ENCODE measurements around the gene KCNQ2. TPM values are rescaled to one million over a fixed set of nuclear protein-coding genes. Genes with fewer than 3 reads are reported as not detected.
A peak's percentile ranks its signal among the peaks of the same experiment; 100 is the strongest.

KCNQ2 gene
- total and polyA plus RNA-seq, 3 donors from 2014 or later = 36.2 to 60.9 (median 49.2) TPM

- H3K4me3 ChIP-seq = peak within 1 kb of the TSS in 1 of 2 donors; percentile 26
- DNase-seq = no peak
- H3K27ac ChIP-seq = no peak within 1 kb of the TSS
- WGBS, 2 donors = 0% methylated on average over 6 of the region's 58 CpGs; no CpG with 5 or more reads in 1 of the 2 donors
- no peaks in the 10 kb centered on the region for H3K4me1 ChIP-seq
- no peaks in the 10 kb centered on the region for H3K36me3 ChIP-seq (ENCODE audit: low read depth, missing control alignments)
- H3K27me3 ChIP-seq = no peaks in the 10 kb centered on the region
- H3K9me3 ChIP-seq = no peaks in the 10 kb centered on the region
- intact Hi-C loops (cut with DNase I; ENCODE audit: low total_unique reads) = no loop called here
- TF ChIP-seq POLR2A (IDR thresholded peaks at IDR 0.05) = no peak
- TF ChIP-seq CTCF (IDR thresholded peaks at IDR 0.05) = no peak
These were observed 26.5 kb upstream of the KCNQ2 start, which contains the start of gene EEF1A2 for GRCh38 chr20:63498960-63499337. Gene EEF1A2 (minus strand): TSS chr20:63499083. CDS start chr20:63497763, 1,320 bp downstream.

GRCh38 chr20:63497946-63498935 lies 25.8 kb upstream of the KCNQ2 start:
- no peaks in the 10 kb centered on the region for H3K27me3 ChIP-seq
- DNase-seq = no peak
- H3K4me1 ChIP-seq = no peaks in the 10 kb centered on the region
- WGBS, 2 donors = 5 to 13% methylated on average over 9 to 23 of the region's 60 CpGs
- H3K4me3 ChIP-seq = no peak overlapping the region
- intact Hi-C loops (cut with DNase I; ENCODE audit: low total_unique reads) = no loop called here
- TF ChIP-seq POLR2A (IDR thresholded peaks at IDR 0.05) (no peak), CTCF (IDR thresholded peaks at IDR 0.05) (no peak)
- H3K9me3 ChIP-seq = no peaks in the 10 kb centered on the region
- H3K36me3 ChIP-seq (ENCODE audit: low read depth, missing control alignments) = no peaks in the 10 kb centered on the region
- H3K27ac ChIP-seq = no peak overlapping the region

GRCh38 chr20:63497138-63497945 lies 24.9 kb upstream of the KCNQ2 start:
- Histone ChIP-seq H3K4me3 (no peak overlapping the region), H3K27ac (no peak overlapping the region), H3K9me3 (no peaks in the 10 kb centered on the region), H3K27me3 (no peaks in the 10 kb centered on the region), H3K4me1 (no peaks in the 10 kb centered on the region), H3K36me3 (ENCODE audit: low read depth, missing control alignments) (no peaks in the 10 kb centered on the region)
- no peak for DNase-seq
- intact Hi-C loops (cut with DNase I; ENCODE audit: low total_unique reads) = no loop called here
- WGBS, 2 donors = 40 to 81% methylated on average over 2 to 20 of the region's 20 CpGs
- TF ChIP-seq POLR2A (IDR thresholded peaks at IDR 0.05) (no peak), CTCF (IDR thresholded peaks at IDR 0.05) (no peak)

GRCh38 chr20:63496596-63497120 lies 24.2 kb upstream of the KCNQ2 start:
- Histone ChIP-seq H3K4me3 (no peak overlapping the region), H3K4me1 (no peaks in the 10 kb centered on the region), H3K9me3 (no peaks in the 10 kb centered on the region), H3K27ac (no peak overlapping the region), H3K27me3 (no peaks in the 10 kb centered on the region), H3K36me3 (ENCODE audit: low read depth, missing control alignments) (no peaks in the 10 kb centered on the region)
- DNase-seq = no peak
- 46 to 65% methylated on average over 8 to 16 of the region's 16 CpGs for WGBS, 2 donors
- no peak for TF ChIP-seq CTCF (IDR thresholded peaks at IDR 0.05)
- TF ChIP-seq POLR2A (IDR thresholded peaks at IDR 0.05) = no peak
- intact Hi-C loops (cut with DNase I; ENCODE audit: low total_unique reads) = no loop called here

Measured in testis (tissue), 3 donors.